Activated T-cell treated with anti-CD3 and anti-CD28 coated beads, Interleukin-2, amount 50 U/mL, for 4 hours (primary cell): ENCODE results near the gene FADS3. TPM values are rescaled to one million over a fixed set of nuclear protein-coding genes. Genes with fewer than 3 reads are reported as not detected.

Source experiments
- ATAC-seq, 2 donors: fragments of 200-7000 bp; cut with Tn5 transposase; one replicate each; pipeline ENCODE4 v1.10.0; 2021
- DNase-seq: peaks from one replicate; pipeline ENCODE4 v3.0.0-alpha.2; 2020
- H3K27me3 Mint-ChIP-seq: one replicate; pipeline ENCODE4 v1.8.0; 2021; ENCODE audit warnings: low read depth, mixed read lengths
- H3K36me3 Mint-ChIP-seq: one replicate; pipeline ENCODE4 v1.8.0; 2022; ENCODE audit warnings: mixed read lengths; ENCODE audit not compliant: insufficient read depth
- H3K4me1 Mint-ChIP-seq: one replicate; pipeline ENCODE4 v1.8.0; 2021; ENCODE audit warnings: low read depth, mixed read lengths
- H3K4me3 Mint-ChIP-seq: one replicate; pipeline ENCODE4 v1.8.0; 2021; ENCODE audit warnings: mild to moderate bottlenecking, moderate library complexity, mixed read lengths
- H3K9me3 Mint-ChIP-seq: one replicate; pipeline ENCODE4 v1.8.0; 2021; ENCODE audit warnings: mixed read lengths
- total RNA-seq, 3 donors: library from RNA; stranded (reverse); gene quantifications; one replicate each; pipeline ENCODE4 v1.2.1, GENCODE V29; 2021

The FADS3 gene
- total RNA-seq, 3 donors from 2014 or later, result 2.6 to 4.1 (median 2.8) TPM

GRCh38 chr11:61839742-61840141 is 51.6 kb downstream of the FADS3 start:
- no peaks in the 10 kb centered on the region for H3K9me3 Mint-ChIP-seq
- peaks cover 6% of the 10 kb centered on the region for H3K4me1 Mint-ChIP-seq
- no peak for DNase-seq
- no peak overlapping the region for H3K4me3 Mint-ChIP-seq
- H3K36me3 Mint-ChIP-seq, result no peaks in the 10 kb centered on the region
- no peak for ATAC-seq
- no peaks in the 10 kb centered on the region for H3K27me3 Mint-ChIP-seq

GRCh38 chr11:61838921-61839320 is 52.4 kb downstream of the FADS3 start:
- no peak for DNase-seq
- Mint-ChIP-seq H3K36me3 (no peaks in the 10 kb centered on the region), H3K4me3 (no peak overlapping the region), H3K4me1 (peaks cover 14% of the 10 kb centered on the region), H3K9me3 (no peaks in the 10 kb centered on the region), H3K27me3 (no peaks in the 10 kb centered on the region)
- ATAC-seq, result no peak

- no peaks in the 10 kb centered on the region for H3K9me3 Mint-ChIP-seq
- no peak overlapping the region for H3K4me3 Mint-ChIP-seq
- no peak for ATAC-seq
- no peak for DNase-seq
- peaks cover 18% of the 10 kb centered on the region for H3K4me1 Mint-ChIP-seq
- no peaks in the 10 kb centered on the region for H3K36me3 Mint-ChIP-seq
- no peaks in the 10 kb centered on the region for H3K27me3 Mint-ChIP-seq
Observed at GRCh38 chr11:61838501-61838900, 52.8 kb downstream of the FADS3 start.

- DNase-seq, result no peak
- no peak for ATAC-seq
- H3K9me3 Mint-ChIP-seq, result no peaks in the 10 kb centered on the region
- no peaks in the 10 kb centered on the region for H3K27me3 Mint-ChIP-seq
- H3K4me1 Mint-ChIP-seq, result peaks cover 20% of the 10 kb centered on the region
- H3K36me3 Mint-ChIP-seq, result no peaks in the 10 kb centered on the region
- no peak overlapping the region for H3K4me3 Mint-ChIP-seq
Observed at GRCh38 chr11:61837411-61838005, 53.8 kb downstream of the FADS3 start.

GRCh38 chr11:61836193-61836592 is 55.2 kb downstream of the FADS3 start:
- ATAC-seq (no peak), DNase-seq (no peak)
- Mint-ChIP-seq H3K4me3 (no peak overlapping the region), H3K36me3 (no peaks in the 10 kb centered on the region), H3K27me3 (peaks cover 4% of the 10 kb centered on the region), H3K9me3 (no peaks in the 10 kb centered on the region), H3K4me1 (peaks cover 20% of the 10 kb centered on the region)

- peak; percentile 88 to 90 for ATAC-seq
- no peak overlapping the region for H3K4me3 Mint-ChIP-seq
Observed at GRCh38 chr11:61834278-61835048, 56.9 kb downstream of the FADS3 start.

GRCh38 chr11:61833926-61834277 is 57.4 kb downstream of the FADS3 start:
- peaks cover 18% of the 10 kb centered on the region for H3K27me3 Mint-ChIP-seq
- H3K4me1 Mint-ChIP-seq, result peaks cover 26% of the 10 kb centered on the region

More at GRCh38 chr11:61834278-61835048, 56.9 kb downstream of the FADS3 start:
- Mint-ChIP-seq H3K36me3 (no peaks in the 10 kb centered on the region), H3K4me1 (peaks cover 22% of the 10 kb centered on the region), H3K27me3 (peaks cover 13% of the 10 kb centered on the region), H3K9me3 (no peaks in the 10 kb centered on the region)
- no peak for DNase-seq

GRCh38 chr11:61833471-61833870 is 57.9 kb downstream of the FADS3 start:
- no peak overlapping the region for H3K4me3 Mint-ChIP-seq
- DNase-seq (no peak), ATAC-seq (no peak)
- no peaks in the 10 kb centered on the region for H3K36me3 Mint-ChIP-seq
- H3K4me1 Mint-ChIP-seq, result peaks cover 28% of the 10 kb centered on the region
- H3K27me3 Mint-ChIP-seq, result peaks cover 18% of the 10 kb centered on the region
- no peaks in the 10 kb centered on the region for H3K9me3 Mint-ChIP-seq

More at GRCh38 chr11:61833926-61834277, 57.4 kb downstream of the FADS3 start:
- DNase-seq (no peak), ATAC-seq (no peak)
- Mint-ChIP-seq H3K4me3 (no peak overlapping the region), H3K9me3 (no peaks in the 10 kb centered on the region), H3K36me3 (no peaks in the 10 kb centered on the region)

- ATAC-seq, result no peak
- Mint-ChIP-seq H3K27me3 (peaks cover 22% of the 10 kb centered on the region), H3K4me1 (peaks cover 34% of the 10 kb centered on the region), H3K36me3 (no peaks in the 10 kb centered on the region), H3K4me3 (no peak overlapping the region), H3K9me3 (no peaks in the 10 kb centered on the region)
- no peak for DNase-seq
Observed at GRCh38 chr11:61832754-61833153, 58.6 kb downstream of the FADS3 start.

GRCh38 chr11:61832207-61832606 is 59.1 kb downstream of the FADS3 start:
- peaks cover 22% of the 10 kb centered on the region for H3K27me3 Mint-ChIP-seq
- no peak overlapping the region for H3K4me3 Mint-ChIP-seq
- H3K4me1 Mint-ChIP-seq, result peaks cover 34% of the 10 kb centered on the region
- DNase-seq (no peak), ATAC-seq (no peak)
- H3K36me3 Mint-ChIP-seq, result no peaks in the 10 kb centered on the region
- H3K9me3 Mint-ChIP-seq, result no peaks in the 10 kb centered on the region

GRCh38 chr11:61830237-61831105 is 60.9 kb downstream of the FADS3 start:
- H3K4me1 Mint-ChIP-seq, result peaks cover 35% of the 10 kb centered on the region
- ATAC-seq (no peak), DNase-seq (no peak)
- H3K9me3 Mint-ChIP-seq, result no peaks in the 10 kb centered on the region
- peaks cover 25% of the 10 kb centered on the region for H3K27me3 Mint-ChIP-seq
- no peaks in the 10 kb centered on the region for H3K36me3 Mint-ChIP-seq
- peak overlapping the region; percentile 25 for H3K4me3 Mint-ChIP-seq

- Mint-ChIP-seq H3K27me3 (peaks cover 25% of the 10 kb centered on the region), H3K4me1 (peaks cover 32% of the 10 kb centered on the region), H3K9me3 (no peaks in the 10 kb centered on the region), H3K36me3 (no peaks in the 10 kb centered on the region), H3K4me3 (peak overlapping the region; percentile 72)
- DNase-seq, result no peak
- ATAC-seq, result no peak
Observed at GRCh38 chr11:61829806-61830205, 61.5 kb downstream of the FADS3 start.

- Mint-ChIP-seq H3K4me1 (peaks cover 23% of the 10 kb centered on the region), H3K9me3 (no peaks in the 10 kb centered on the region), H3K27me3 (peaks cover 25% of the 10 kb centered on the region), H3K36me3 (no peaks in the 10 kb centered on the region), H3K4me3 (peak overlapping the region; percentile 72)
- ATAC-seq (peak; percentile 60 to 64), DNase-seq (peak; percentile 12)
Observed at GRCh38 chr11:61828629-61829407, 62.5 kb downstream of the FADS3 start.

GRCh38 chr11:61828379-61828628 is 63.0 kb downstream of the FADS3 start:
- Mint-ChIP-seq H3K4me1 (peaks cover 18% of the 10 kb centered on the region), H3K9me3 (no peaks in the 10 kb centered on the region), H3K36me3 (no peaks in the 10 kb centered on the region), H3K27me3 (peaks cover 25% of the 10 kb centered on the region), H3K4me3 (peak overlapping the region; percentile 72)
- DNase-seq (no peak), ATAC-seq (no peak)
